ENCODE data around the gene KCNE1. TPM values are rescaled to one million over a fixed set of nuclear protein-coding genes. Genes with fewer than 3 reads are reported as not detected.
"Not testable (repeated sequence)": the region's sequence is repeated elsewhere in the genome, so short reads cannot be mapped to it uniquely, and the experiment has no call there.

KCNE1 gene
- total and polyA plus RNA-seq, 2 donors from 2014 or later: 2.5 to 4.4 TPM

DNA sequence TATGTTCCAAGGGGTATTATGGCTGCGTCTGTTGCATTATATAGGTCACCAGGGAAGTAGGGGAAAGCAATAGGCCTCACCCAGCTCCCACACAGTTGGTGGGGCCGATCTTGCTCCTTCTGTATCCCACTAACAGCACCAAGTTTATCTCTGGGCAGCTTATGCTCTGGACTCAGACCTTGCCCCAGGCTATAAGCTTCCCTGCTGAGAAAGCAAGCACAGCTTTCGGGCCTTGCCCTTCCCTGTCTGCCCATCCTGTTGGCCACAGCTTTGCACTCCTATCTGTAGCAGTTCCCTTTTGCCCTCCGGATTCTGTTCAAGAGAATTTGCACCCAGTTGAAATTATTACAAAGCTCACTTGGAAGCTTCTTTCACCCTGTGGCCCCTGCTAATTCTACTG lies 12.9 kb downstream of the KCNE1 start:
- no peaks in the 10 kb centered on the region for H3K9me3 ChIP-seq (ENCODE audit: control insufficient read depth in 2 of 3, insufficient read depth in 1 of 3, low read length in 3 of 3)
- TF ChIP-seq, protein P1, sequence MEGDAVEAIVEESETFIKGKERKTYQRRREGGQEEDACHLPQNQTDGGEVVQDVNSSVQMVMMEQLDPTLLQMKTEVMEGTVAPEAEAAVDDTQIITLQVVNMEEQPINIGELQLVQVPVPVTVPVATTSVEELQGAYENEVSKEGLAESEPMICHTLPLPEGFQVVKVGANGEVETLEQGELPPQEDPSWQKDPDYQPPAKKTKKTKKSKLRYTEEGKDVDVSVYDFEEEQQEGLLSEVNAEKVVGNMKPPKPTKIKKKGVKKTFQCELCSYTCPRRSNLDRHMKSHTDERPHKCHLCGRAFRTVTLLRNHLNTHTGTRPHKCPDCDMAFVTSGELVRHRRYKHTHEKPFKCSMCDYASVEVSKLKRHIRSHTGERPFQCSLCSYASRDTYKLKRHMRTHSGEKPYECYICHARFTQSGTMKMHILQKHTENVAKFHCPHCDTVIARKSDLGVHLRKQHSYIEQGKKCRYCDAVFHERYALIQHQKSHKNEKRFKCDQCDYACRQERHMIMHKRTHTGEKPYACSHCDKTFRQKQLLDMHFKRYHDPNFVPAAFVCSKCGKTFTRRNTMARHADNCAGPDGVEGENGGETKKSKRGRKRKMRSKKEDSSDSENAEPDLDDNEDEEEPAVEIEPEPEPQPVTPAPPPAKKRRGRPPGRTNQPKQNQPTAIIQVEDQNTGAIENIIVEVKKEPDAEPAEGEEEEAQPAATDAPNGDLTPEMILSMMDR (IDR thresholded peaks at IDR 0.05; ENCODE audit: borderline replicate concordance, extremely low read depth, insufficient read depth): no peak
- H3K4me1 ChIP-seq (ENCODE audit: control insufficient read depth in 2 of 3, insufficient read depth in 2 of 3, low read depth in 1 of 3, low read length in 3 of 3): no peaks in the 10 kb centered on the region
- intact Hi-C loops (cut with DNase I): no loop called here
- no peak for DNase-seq
- no peak overlapping the region for H3K9ac ChIP-seq (ENCODE audit: low read length in 3 of 3)
- FAIRE-seq: no peak
- H3K4me3 ChIP-seq (ENCODE audit: low read length in 3 of 3): no peak overlapping the region
- no peak overlapping the region for H3K27ac ChIP-seq (ENCODE audit: low read depth in 2 of 2, low read length in 2 of 2)
- H3K27me3 ChIP-seq (ENCODE audit: control insufficient read depth, insufficient read depth, low read length): no peaks in the 10 kb centered on the region
- H3K36me3 ChIP-seq (ENCODE audit: control insufficient read depth in 2 of 3, insufficient read depth in 3 of 3, low read length in 3 of 3): no peaks in the 10 kb centered on the region

DNA sequence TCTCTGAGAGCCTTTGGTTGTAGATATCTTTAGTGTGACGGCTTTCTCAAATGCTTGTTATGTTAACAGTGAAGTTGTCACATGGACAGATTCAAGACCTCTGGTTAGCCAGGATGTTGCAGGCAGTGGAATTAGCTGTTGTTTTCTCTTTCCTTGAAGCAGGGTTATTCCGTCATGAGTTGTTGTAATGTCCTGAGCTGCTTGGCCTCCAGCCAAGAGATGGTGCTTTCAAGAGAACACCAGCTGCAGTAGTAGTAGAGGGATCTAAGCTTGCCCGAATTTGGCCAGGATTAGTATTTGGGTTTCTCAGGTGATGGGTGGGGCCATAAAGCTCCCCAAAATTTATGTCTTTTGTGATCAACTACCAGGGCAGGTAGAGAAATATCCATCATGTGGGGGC lies 13.4 kb downstream of the KCNE1 start:
- H3K36me3 ChIP-seq (ENCODE audit: control insufficient read depth in 2 of 3, insufficient read depth in 3 of 3, low read length in 3 of 3): no peaks in the 10 kb centered on the region
- no peaks in the 10 kb centered on the region for H3K4me1 ChIP-seq (ENCODE audit: control insufficient read depth in 2 of 3, insufficient read depth in 2 of 3, low read depth in 1 of 3, low read length in 3 of 3)
- no peaks in the 10 kb centered on the region for H3K9me3 ChIP-seq (ENCODE audit: control insufficient read depth in 2 of 3, insufficient read depth in 1 of 3, low read length in 3 of 3)
- FAIRE-seq (no peak), DNase-seq (no peak)
- H3K27me3 ChIP-seq (ENCODE audit: control insufficient read depth, insufficient read depth, low read length): no peaks in the 10 kb centered on the region
- intact Hi-C loops (cut with DNase I): no loop called here
- TF ChIP-seq, protein P1 (IDR thresholded peaks at IDR 0.05; ENCODE audit: borderline replicate concordance, extremely low read depth, insufficient read depth): no peak
- H3K9ac ChIP-seq (ENCODE audit: low read length in 3 of 3): no peak overlapping the region
- no peak overlapping the region for H3K4me3 ChIP-seq (ENCODE audit: low read length in 3 of 3)
- no peak overlapping the region for H3K27ac ChIP-seq (ENCODE audit: low read depth in 2 of 2, low read length in 2 of 2)

DNA sequence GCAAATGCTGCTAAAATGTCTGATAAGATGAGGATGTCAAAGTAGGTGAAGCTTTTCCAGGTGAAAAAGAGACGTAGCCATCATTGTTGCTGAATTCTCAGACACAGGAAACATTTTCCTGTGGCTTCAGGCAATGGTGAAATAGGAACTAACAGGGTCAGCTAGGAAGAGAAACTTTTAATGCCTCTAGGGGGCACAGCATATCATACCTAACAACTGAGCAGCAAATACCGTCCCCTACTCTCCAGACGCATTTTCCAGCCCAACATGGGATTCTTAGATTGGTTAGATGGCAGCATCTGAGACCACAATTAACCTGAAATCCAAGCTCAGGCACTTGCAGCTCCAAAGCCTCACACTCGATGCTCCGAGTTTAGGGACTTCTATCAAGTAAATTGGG lies 28.2 kb downstream of the KCNE1 start:
- H3K9me3 ChIP-seq (ENCODE audit: control insufficient read depth in 2 of 3, insufficient read depth in 1 of 3, low read length in 3 of 3); H3K9ac ChIP-seq (ENCODE audit: low read length in 3 of 3); H3K27ac ChIP-seq (ENCODE audit: low read depth in 2 of 2, low read length in 2 of 2); H3K27me3 ChIP-seq (ENCODE audit: control insufficient read depth, insufficient read depth, low read length); FAIRE-seq; H3K4me3 ChIP-seq (ENCODE audit: low read length in 3 of 3); DNase-seq; H3K4me1 ChIP-seq (ENCODE audit: control insufficient read depth in 2 of 3, insufficient read depth in 2 of 3, low read depth in 1 of 3, low read length in 3 of 3); intact Hi-C loops (cut with DNase I); H3K36me3 ChIP-seq (ENCODE audit: control insufficient read depth in 2 of 3, insufficient read depth in 3 of 3, low read length in 3 of 3): not testable (repeated sequence)

DNA sequence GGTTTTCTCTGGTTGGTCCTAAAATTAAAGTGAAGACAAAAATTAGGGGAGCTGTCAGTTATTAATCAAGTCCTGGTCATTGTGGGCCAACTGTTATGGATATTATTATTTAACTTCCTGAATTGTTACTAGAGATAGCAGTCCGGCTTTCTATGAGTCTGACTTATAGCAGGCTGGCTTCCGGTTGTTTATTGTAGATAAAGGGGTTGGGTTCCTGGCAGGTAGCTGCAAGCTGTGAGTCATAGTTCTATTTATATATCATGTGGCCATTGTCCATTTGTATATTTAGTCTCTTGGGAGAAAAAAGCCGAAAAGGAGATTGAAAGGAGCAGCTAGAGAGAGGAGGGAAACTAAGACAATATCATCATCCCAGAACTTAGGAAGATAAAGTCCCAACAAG lies 28.6 kb downstream of the KCNE1 start:
- H3K4me3 ChIP-seq (ENCODE audit: low read length in 3 of 3); DNase-seq; H3K9ac ChIP-seq (ENCODE audit: low read length in 3 of 3); H3K4me1 ChIP-seq (ENCODE audit: control insufficient read depth in 2 of 3, insufficient read depth in 2 of 3, low read depth in 1 of 3, low read length in 3 of 3); H3K36me3 ChIP-seq (ENCODE audit: control insufficient read depth in 2 of 3, insufficient read depth in 3 of 3, low read length in 3 of 3); FAIRE-seq; H3K27ac ChIP-seq (ENCODE audit: low read depth in 2 of 2, low read length in 2 of 2); intact Hi-C loops (cut with DNase I); H3K9me3 ChIP-seq (ENCODE audit: control insufficient read depth in 2 of 3, insufficient read depth in 1 of 3, low read length in 3 of 3); H3K27me3 ChIP-seq (ENCODE audit: control insufficient read depth, insufficient read depth, low read length): not testable (repeated sequence)

DNA sequence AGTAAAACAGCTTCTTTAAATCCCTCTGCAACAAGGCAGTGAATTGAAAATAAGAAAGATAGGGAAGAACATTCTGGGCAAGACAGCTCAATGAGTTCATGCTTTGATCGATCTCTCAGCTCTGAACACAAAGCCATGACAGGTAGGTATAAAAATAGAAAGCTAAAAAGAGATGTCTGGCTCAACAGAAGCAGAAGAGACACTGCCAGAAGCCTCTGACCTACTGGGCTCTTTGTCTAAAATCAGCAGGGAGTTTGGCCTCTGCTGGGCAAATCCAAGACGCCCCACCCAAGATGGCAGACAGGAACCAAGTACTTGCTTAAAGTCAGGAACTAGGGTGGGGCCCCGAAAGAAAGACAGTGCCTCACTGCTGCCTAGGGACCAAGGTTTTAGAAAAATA lies 44.7 kb downstream of the KCNE1 start:
- FAIRE-seq; DNase-seq; H3K36me3 ChIP-seq (ENCODE audit: control insufficient read depth in 2 of 3, insufficient read depth in 3 of 3, low read length in 3 of 3); H3K9ac ChIP-seq (ENCODE audit: low read length in 3 of 3); H3K9me3 ChIP-seq (ENCODE audit: control insufficient read depth in 2 of 3, insufficient read depth in 1 of 3, low read length in 3 of 3); H3K4me3 ChIP-seq (ENCODE audit: low read length in 3 of 3); H3K4me1 ChIP-seq (ENCODE audit: control insufficient read depth in 2 of 3, insufficient read depth in 2 of 3, low read depth in 1 of 3, low read length in 3 of 3); intact Hi-C loops (cut with DNase I); H3K27me3 ChIP-seq (ENCODE audit: control insufficient read depth, insufficient read depth, low read length); H3K27ac ChIP-seq (ENCODE audit: low read depth in 2 of 2, low read length in 2 of 2): not testable (repeated sequence)

DNA sequence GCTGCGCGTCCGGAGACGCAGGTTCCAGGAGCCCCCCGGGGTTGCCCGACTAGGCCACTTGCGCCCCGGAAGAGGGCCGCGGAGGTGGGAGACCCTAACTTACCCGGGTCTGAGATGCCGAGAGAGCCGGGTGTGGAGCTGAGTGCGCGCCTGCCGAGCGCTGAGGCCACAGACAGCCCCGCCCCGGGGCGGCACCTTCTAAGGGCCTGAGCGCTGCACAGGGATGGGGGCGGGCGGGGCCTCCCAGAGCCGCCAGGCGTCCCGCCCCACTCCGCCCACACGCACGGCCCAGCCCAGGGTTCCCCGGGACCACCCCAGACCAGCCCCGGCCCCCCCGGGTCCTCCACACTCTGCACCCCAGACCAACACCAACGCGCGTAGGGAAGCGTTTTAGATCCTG lies 52.6 kb downstream of the KCNE1 start:
- intact Hi-C loops (cut with DNase I): not testable (repeated sequence)

DNA sequence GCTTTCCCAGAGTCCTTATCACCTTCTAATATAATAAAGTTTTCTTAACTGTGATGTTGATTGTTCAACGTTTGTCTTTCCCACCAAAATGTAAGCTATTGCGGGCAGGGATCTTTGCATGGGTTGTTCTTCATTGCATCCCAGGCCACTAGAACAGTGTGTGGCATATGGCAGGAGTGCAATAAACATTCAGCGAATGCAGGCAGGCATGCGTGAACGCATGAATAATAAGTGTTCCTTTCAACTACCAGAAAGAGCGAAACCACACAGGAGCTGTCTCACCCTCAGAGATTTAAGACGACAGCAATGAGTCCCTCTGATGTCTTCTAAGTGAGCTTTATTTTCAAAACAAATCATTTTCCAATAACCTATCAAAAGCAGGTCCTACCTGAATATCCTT lies 53.7 kb downstream of the KCNE1 start:
- intact Hi-C loops (cut with DNase I); H3K4me3 ChIP-seq (ENCODE audit: low read length in 3 of 3); DNase-seq; H3K27ac ChIP-seq (ENCODE audit: low read depth in 2 of 2, low read length in 2 of 2); H3K27me3 ChIP-seq (ENCODE audit: control insufficient read depth, insufficient read depth, low read length); FAIRE-seq; H3K36me3 ChIP-seq (ENCODE audit: control insufficient read depth in 2 of 3, insufficient read depth in 3 of 3, low read length in 3 of 3); H3K4me1 ChIP-seq (ENCODE audit: control insufficient read depth in 2 of 3, insufficient read depth in 2 of 3, low read depth in 1 of 3, low read length in 3 of 3); H3K9ac ChIP-seq (ENCODE audit: low read length in 3 of 3); H3K9me3 ChIP-seq (ENCODE audit: control insufficient read depth in 2 of 3, insufficient read depth in 1 of 3, low read length in 3 of 3): not testable (repeated sequence)

More for the DNA sequence above, 52.6 kb downstream of the KCNE1 start:
- not testable (repeated sequence) for H3K9me3 ChIP-seq (ENCODE audit: control insufficient read depth in 2 of 3, insufficient read depth in 1 of 3, low read length in 3 of 3); H3K4me3 ChIP-seq (ENCODE audit: low read length in 3 of 3); DNase-seq; H3K36me3 ChIP-seq (ENCODE audit: control insufficient read depth in 2 of 3, insufficient read depth in 3 of 3, low read length in 3 of 3); FAIRE-seq; H3K9ac ChIP-seq (ENCODE audit: low read length in 3 of 3); H3K4me1 ChIP-seq (ENCODE audit: control insufficient read depth in 2 of 3, insufficient read depth in 2 of 3, low read depth in 1 of 3, low read length in 3 of 3); H3K27ac ChIP-seq (ENCODE audit: low read depth in 2 of 2, low read length in 2 of 2); H3K27me3 ChIP-seq (ENCODE audit: control insufficient read depth, insufficient read depth, low read length)

Measured in kidney (tissue), 14 donors.